Cardiac fibroblast (primary cell): ENCODE measurements around the gene CAMTA1.
"Not testable (repeated sequence)": the region's sequence is repeated elsewhere in the genome, so short reads cannot be mapped to it uniquely, and the experiment has no call there.

ENCODE experiments used
- DNase-seq, 2 donors: peaks; one replicate each; pipeline versions ENCODE4 v3.0.0 to v3.0.0-alpha.2; 2010; ENCODE audit warnings: low read depth in 2 of 2
- H3K4me3 ChIP-seq, 2 donors: replicated peaks in 1 of 2; 1 replicate in 1 of 2; 2 replicates in 1 of 2; pipeline ENCODE4 v1.5.1; 2011; ENCODE audit warnings: low read depth in 2 of 2, low read length in 2 of 2, mild to moderate bottlenecking in 2 of 2, moderate library complexity in 1 of 2
- CTCF ChIP-seq: IDR thresholded peaks from one replicate; pipeline ENCODE4 v1.5.1; 2011; ENCODE audit warnings: low read depth, mild to moderate bottlenecking, low read length, inconsistent platforms

The CAMTA1 gene

GRCh38 chr1:7407980-7408770 lies 622.9 kb downstream of the CAMTA1 start:
- no peak for DNase-seq
- H3K4me3 ChIP-seq, result no peak overlapping the region

GRCh38 chr1:7408771-7409150 lies 623.5 kb downstream of the CAMTA1 start:
- DNase-seq, result no peak
- no peak for TF ChIP-seq CTCF

More at GRCh38 chr1:7407980-7408770, 622.9 kb downstream of the CAMTA1 start:
- no peak for TF ChIP-seq CTCF

GRCh38 chr1:7409278-7409677 lies 624.0 kb downstream of the CAMTA1 start:
- TF ChIP-seq CTCF, result no peak
- H3K4me3 ChIP-seq, result no peak overlapping the region
- DNase-seq, result no peak

More at GRCh38 chr1:7408771-7409150, 623.5 kb downstream of the CAMTA1 start:
- no peak overlapping the region for H3K4me3 ChIP-seq

- H3K4me3 ChIP-seq, result no peak overlapping the region
- no peak for TF ChIP-seq CTCF
- no peak for DNase-seq
Observed at GRCh38 chr1:7410156-7410555, 624.9 kb downstream of the CAMTA1 start.

GRCh38 chr1:7417618-7418017 lies 632.4 kb downstream of the CAMTA1 start:
- H3K4me3 ChIP-seq, DNase-seq: not testable (repeated sequence)

- H3K4me3 ChIP-seq, result no peak overlapping the region
- TF ChIP-seq CTCF, result no peak
Observed at GRCh38 chr1:7418442-7419080, 633.3 kb downstream of the CAMTA1 start.

GRCh38 chr1:7420098-7420445 lies 634.8 kb downstream of the CAMTA1 start:
- no peak overlapping the region for H3K4me3 ChIP-seq
- DNase-seq, result no peak
- TF ChIP-seq CTCF, result no peak

More at GRCh38 chr1:7418442-7419080, 633.3 kb downstream of the CAMTA1 start:
- DNase-seq, result no peak
